SK-N-SH treated with all-trans-retinoic acid at 6 μM for 48 hours (cell line): ENCODE data around the gene EEFSEC.

ENCODE experiments used
- ATAC-seq: fragments of 200-7000 bp; cut with Tn5 transposase; 3 replicates; pipeline ENCODE4 v1.9.1; 2020; ENCODE audit warnings: mild to moderate bottlenecking, moderate library complexity
- ARNTL ChIP-seq: fragments of 450-650 bp; formaldehyde crosslinking; IDR thresholded peaks from 2 replicates; pipeline ENCODE4 v1.5.0; 2020; ENCODE audit warnings: low read depth, mild to moderate bottlenecking, moderate library complexity, borderline replicate concordance
- BACH2 ChIP-seq: fragments of 250-450 bp; sonication (Bioruptor Pico); IDR thresholded peaks from 2 replicates; pipeline ENCODE4 v1.9.0; 2021; ENCODE audit warnings: mild to moderate bottlenecking, borderline replicate concordance
- CSDC2 ChIP-seq: fragments of 250-450 bp; sonication (Bioruptor Pico); IDR thresholded peaks from 2 replicates; pipeline ENCODE4 v1.5.0; 2020; ENCODE audit warnings: mild to moderate bottlenecking, moderate library complexity
- ESRRG ChIP-seq: fragments of 250-450 bp; sonication (Bioruptor Pico); IDR thresholded peaks from 2 replicates; pipeline ENCODE4 v1.6.1; 2021; ENCODE audit warnings: mild to moderate bottlenecking
- GLIS3 ChIP-seq: fragments of 250-450 bp; sonication (Bioruptor Pico); IDR thresholded peaks from 2 replicates; pipeline ENCODE4 v1.5.0; 2020; ENCODE audit warnings: mild to moderate bottlenecking, moderate library complexity
- ISL1 ChIP-seq: fragments of 250-450 bp; sonication (Bioruptor Pico); IDR thresholded peaks from 2 replicates; pipeline ENCODE4 v2.1.2; 2022; ENCODE audit warnings: mild to moderate bottlenecking, moderate library complexity
- OSR1 ChIP-seq: fragments of 250-450 bp; sonication (Bioruptor Pico); IDR thresholded peaks from 2 replicates; pipeline ENCODE4 v1.8.0; 2022; ENCODE audit warnings: moderate library complexity, mild to moderate bottlenecking, inconsistent platforms
- RARB ChIP-seq: fragments of 250-450 bp; sonication (Bioruptor Pico); IDR thresholded peaks from 2 replicates; pipeline ENCODE4 v1.8.0; 2021; ENCODE audit warnings: mild to moderate bottlenecking, moderate library complexity
- SNAI2 ChIP-seq: fragments of 250-450 bp; sonication (Bioruptor Pico); IDR thresholded peaks from 2 replicates; pipeline ENCODE4 v1.5.0; 2020; ENCODE audit warnings: mild to moderate bottlenecking, moderate library complexity
- TCF4 ChIP-seq: fragments of 250-450 bp; sonication (Bioruptor Pico); IDR thresholded peaks from 2 replicates; pipeline ENCODE4 v1.8.0; 2021; ENCODE audit warnings: mild to moderate bottlenecking, moderate library complexity, borderline replicate concordance
- ZC3H10 ChIP-seq: fragments of 250-450 bp; sonication (Bioruptor Pico); IDR thresholded peaks from 2 replicates; pipeline ENCODE4 v1.5.1; 2021; ENCODE audit warnings: mild to moderate bottlenecking, moderate library complexity
- ZFP3 ChIP-seq: fragments of 250-450 bp; sonication (Bioruptor Pico); IDR thresholded peaks from 2 replicates; pipeline ENCODE4 v1.5.0; 2020; ENCODE audit warnings: mild to moderate bottlenecking, moderate library complexity
- ZNF565 ChIP-seq: fragments of 450-650 bp; formaldehyde crosslinking; conservative IDR thresholded peaks from 2 replicates; pipeline ENCODE4 v1.5.0; 2020; ENCODE audit warnings: low read depth, mild to moderate bottlenecking, moderate library complexity
- ZNF70 ChIP-seq: fragments of 450-650 bp; formaldehyde crosslinking; IDR thresholded peaks from 2 replicates; pipeline ENCODE4 v1.5.0; 2020; ENCODE audit warnings: mild to moderate bottlenecking, moderate library complexity
- ZNF8 ChIP-seq: fragments of 450-650 bp; formaldehyde crosslinking; IDR thresholded peaks from 2 replicates; pipeline ENCODE4 v1.5.0; 2020; ENCODE audit warnings: mild to moderate bottlenecking, moderate library complexity
- TF ChIP-seq, protein P1 (sequence below): fragments of 250-450 bp; sonication (Bioruptor Pico); IDR thresholded peaks from 2 replicates; pipeline ENCODE4 v1.8.0; 2021; ENCODE audit warnings: low read depth, mild to moderate bottlenecking, moderate library complexity, borderline replicate concordance
- TF ChIP-seq, protein P2 (sequence below): fragments of 250-450 bp; sonication (Bioruptor Pico); IDR thresholded peaks from 2 replicates; pipeline ENCODE4 v1.5.1; 2021; ENCODE audit warnings: mild to moderate bottlenecking, moderate library complexity
- TF ChIP-seq, protein P3 (sequence below): fragments of 250-450 bp; sonication (Bioruptor Pico); IDR thresholded peaks from 2 replicates; pipeline ENCODE4 v1.5.1; 2020; ENCODE audit warnings: low read depth, mild to moderate bottlenecking, moderate library complexity
- TF ChIP-seq, protein P4 (sequence below): fragments of 250-450 bp; sonication (Bioruptor Pico); IDR thresholded peaks from 2 replicates; pipeline ENCODE4 v1.5.0; 2020; ENCODE audit warnings: mild to moderate bottlenecking, moderate library complexity

Gene EEFSEC

DNA sequence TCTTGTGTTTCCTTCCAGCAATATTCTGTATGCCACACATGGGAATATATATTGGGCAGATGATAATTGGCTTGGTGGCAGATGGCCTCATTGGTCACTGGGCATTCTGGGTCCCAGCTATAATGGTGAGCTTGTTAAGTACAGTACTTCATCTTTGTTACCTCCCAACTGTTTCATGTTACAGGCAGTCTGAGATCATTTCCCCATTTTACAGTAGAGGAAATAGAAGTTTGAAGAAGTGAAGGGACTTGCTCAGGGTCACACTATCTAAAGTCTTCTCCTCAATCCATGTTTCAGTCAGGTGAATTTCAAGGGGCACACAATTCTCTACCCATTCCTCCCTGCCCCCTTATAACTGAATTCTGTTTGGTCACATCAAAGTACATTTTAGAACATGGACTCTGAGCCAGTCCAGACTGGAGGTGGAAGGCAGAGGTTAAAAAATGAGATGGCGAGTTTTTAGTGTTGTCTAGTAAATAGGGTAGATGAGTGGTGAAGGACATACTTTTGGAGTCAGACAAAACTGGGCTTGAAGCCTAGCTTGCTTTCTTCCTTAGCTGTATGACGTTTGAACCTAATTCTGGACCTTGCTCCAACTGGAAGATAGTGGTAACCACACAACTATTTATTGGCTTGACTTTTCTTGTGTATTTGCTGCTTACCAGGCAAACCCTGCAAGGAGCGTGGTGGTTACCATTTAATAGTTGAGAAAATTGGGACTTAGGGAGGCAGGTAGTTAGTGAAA, 2.5 kb downstream of the EEFSEC start (continued):
- TF ChIP-seq, protein P1, sequence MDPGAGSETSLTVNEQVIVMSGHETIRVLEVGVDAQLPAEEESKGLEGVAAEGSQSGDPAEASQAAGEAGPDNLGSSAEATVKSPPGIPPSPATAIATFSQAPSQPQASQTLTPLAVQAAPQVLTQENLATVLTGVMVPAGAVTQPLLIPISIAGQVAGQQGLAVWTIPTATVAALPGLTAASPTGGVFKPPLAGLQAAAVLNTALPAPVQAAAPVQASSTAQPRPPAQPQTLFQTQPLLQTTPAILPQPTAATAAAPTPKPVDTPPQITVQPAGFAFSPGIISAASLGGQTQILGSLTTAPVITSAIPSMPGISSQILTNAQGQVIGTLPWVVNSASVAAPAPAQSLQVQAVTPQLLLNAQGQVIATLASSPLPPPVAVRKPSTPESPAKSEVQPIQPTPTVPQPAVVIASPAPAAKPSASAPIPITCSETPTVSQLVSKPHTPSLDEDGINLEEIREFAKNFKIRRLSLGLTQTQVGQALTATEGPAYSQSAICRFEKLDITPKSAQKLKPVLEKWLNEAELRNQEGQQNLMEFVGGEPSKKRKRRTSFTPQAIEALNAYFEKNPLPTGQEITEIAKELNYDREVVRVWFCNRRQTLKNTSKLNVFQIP (CRISPR knock-in tag): no peak
- no peak for TF ChIP-seq ZC3H10
- TF ChIP-seq, all 23 proteins: peak for 0

DNA sequence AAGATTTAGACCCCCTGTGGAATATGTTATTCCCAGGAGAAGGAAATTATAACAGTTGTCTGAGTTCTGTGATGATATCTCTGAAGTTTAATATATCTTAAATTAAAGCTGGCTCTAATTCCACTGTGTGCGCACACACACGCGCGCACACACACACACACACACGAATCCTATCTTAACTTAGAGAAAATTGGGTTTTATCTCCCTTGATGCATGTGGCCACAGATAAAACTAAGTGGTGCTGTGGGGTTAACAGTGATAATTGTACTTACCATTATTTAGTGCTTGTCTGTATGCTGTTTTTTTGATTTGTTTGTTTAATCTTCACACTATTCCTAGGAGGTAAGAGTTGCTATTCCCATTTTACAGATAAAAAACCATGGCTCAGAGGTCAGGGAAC, 7.4 kb downstream of the EEFSEC start:
- TF ChIP-seq ZC3H10: no peak
- no peak for ATAC-seq

DNA sequence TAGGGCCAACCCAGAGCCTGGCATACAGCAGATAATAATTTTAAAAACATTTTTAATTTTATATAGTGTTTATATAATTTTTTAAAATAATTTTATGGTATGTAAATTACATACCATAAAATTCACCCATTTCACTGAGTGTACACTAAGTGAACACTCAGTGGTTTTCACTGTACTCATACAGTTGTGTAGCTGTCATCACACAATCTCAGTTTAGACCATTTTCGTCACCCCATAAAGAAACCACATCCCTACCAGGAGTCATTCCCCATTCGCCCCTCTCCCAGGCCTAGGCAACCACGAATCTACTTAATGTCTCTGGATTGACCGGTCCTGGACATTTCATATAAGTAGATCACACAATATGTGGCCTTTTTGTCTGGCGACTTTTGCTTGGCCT, 10.2 kb downstream of the EEFSEC start:
- ATAC-seq: no peak
- TF ChIP-seq, protein P1 (CRISPR knock-in tag): no peak
- TF ChIP-seq, protein P2, sequence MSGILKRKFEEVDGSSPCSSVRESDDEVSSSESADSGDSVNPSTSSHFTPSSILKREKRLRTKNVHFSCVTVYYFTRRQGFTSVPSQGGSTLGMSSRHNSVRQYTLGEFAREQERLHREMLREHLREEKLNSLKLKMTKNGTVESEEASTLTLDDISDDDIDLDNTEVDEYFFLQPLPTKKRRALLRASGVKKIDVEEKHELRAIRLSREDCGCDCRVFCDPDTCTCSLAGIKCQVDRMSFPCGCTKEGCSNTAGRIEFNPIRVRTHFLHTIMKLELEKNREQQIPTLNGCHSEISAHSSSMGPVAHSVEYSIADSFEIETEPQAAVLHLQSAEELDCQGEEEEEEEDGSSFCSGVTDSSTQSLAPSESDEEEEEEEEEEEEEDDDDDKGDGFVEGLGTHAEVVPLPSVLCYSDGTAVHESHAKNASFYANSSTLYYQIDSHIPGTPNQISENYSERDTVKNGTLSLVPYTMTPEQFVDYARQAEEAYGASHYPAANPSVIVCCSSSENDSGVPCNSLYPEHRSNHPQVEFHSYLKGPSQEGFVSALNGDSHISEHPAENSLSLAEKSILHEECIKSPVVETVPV (CRISPR knock-in tag): no peak
- no peak for TF ChIP-seq ZNF565 (CRISPR knock-in tag)
- no peak for TF ChIP-seq ZNF8
- TF ChIP-seq ZC3H10: no peak
- no peak for TF ChIP-seq TCF4
- TF ChIP-seq GLIS3 (CRISPR knock-in tag): no peak
- no peak for TF ChIP-seq ESRRG
- no peak for TF ChIP-seq OSR1
- TF ChIP-seq ISL1 (CRISPR knock-in tag): no peak
- TF ChIP-seq RARB (CRISPR knock-in tag): no peak
- no peak for TF ChIP-seq SNAI2 (CRISPR knock-in tag)
- TF ChIP-seq, protein P3, sequence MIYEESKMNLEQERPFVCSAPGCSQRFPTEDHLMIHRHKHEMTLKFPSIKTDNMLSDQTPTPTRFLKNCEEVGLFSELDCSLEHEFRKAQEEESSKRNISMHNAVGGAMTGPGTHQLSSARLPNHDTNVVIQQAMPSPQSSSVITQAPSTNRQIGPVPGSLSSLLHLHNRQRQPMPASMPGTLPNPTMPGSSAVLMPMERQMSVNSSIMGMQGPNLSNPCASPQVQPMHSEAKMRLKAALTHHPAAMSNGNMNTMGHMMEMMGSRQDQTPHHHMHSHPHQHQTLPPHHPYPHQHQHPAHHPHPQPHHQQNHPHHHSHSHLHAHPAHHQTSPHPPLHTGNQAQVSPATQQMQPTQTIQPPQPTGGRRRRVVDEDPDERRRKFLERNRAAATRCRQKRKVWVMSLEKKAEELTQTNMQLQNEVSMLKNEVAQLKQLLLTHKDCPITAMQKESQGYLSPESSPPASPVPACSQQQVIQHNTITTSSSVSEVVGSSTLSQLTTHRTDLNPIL (CRISPR knock-in tag): no peak
- no peak for TF ChIP-seq ZNF70 (CRISPR knock-in tag)
- TF ChIP-seq, protein P4, sequence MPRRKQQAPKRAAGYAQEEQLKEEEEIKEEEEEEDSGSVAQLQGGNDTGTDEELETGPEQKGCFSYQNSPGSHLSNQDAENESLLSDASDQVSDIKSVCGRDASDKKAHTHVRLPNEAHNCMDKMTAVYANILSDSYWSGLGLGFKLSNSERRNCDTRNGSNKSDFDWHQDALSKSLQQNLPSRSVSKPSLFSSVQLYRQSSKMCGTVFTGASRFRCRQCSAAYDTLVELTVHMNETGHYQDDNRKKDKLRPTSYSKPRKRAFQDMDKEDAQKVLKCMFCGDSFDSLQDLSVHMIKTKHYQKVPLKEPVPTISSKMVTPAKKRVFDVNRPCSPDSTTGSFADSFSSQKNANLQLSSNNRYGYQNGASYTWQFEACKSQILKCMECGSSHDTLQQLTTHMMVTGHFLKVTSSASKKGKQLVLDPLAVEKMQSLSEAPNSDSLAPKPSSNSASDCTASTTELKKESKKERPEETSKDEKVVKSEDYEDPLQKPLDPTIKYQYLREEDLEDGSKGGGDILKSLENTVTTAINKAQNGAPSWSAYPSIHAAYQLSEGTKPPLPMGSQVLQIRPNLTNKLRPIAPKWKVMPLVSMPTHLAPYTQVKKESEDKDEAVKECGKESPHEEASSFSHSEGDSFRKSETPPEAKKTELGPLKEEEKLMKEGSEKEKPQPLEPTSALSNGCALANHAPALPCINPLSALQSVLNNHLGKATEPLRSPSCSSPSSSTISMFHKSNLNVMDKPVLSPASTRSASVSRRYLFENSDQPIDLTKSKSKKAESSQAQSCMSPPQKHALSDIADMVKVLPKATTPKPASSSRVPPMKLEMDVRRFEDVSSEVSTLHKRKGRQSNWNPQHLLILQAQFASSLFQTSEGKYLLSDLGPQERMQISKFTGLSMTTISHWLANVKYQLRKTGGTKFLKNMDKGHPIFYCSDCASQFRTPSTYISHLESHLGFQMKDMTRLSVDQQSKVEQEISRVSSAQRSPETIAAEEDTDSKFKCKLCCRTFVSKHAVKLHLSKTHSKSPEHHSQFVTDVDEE (CRISPR knock-in tag): no peak
- TF ChIP-seq BACH2 (CRISPR knock-in tag): no peak
- TF ChIP-seq CSDC2 (CRISPR knock-in tag): no peak
- TF ChIP-seq, all 23 proteins: peak for 0

DNA sequence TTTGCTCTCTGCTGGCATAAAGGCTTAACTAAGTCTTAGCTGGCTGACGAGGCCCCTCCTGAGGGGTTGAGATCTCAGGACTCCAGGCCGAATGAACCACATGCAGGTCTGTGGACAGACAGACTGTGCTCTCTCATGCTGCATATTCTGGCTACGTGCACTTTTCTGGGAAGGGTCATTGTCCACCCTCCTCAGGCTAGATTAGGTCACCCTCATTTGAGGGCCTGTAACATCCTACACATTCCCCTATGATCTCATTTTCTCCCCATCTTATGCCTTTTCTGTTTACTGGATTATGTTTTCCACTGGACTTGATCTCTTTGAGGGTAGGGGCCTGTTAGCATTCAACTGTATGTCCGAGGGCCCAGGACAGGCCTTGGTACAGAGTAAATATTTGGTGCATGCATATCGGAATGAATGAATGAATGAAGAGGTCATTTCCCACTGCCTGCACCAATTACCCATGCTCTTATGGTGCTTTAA, 13.7 kb downstream of the EEFSEC start:
- TF ChIP-seq ARNTL (CRISPR knock-in tag) (no peak), GLIS3 (CRISPR knock-in tag) (no peak), ZNF8 (no peak), RARB (CRISPR knock-in tag) (no peak), SNAI2 (CRISPR knock-in tag) (no peak), ZFP3 (CRISPR knock-in tag) (no peak)
- ATAC-seq: no peak
